BE2C (cell line): ENCODE results near the gene CDAN1.
A peak's percentile ranks its signal among the peaks of the same experiment; 100 is the strongest.

ENCODE experiments used
- DNase-seq: peaks from one replicate; pipeline ENCODE4 v3.0.0-alpha.2; 2020
- H3K27me3 ChIP-seq: fragments of 250-450 bp; sonication (Bioruptor Pico); 2 replicates; pipeline ENCODE4 v1.5.1; 2020; ENCODE audit warnings: mild to moderate bottlenecking
- H3K36me3 ChIP-seq: fragments of 250-450 bp; sonication (Bioruptor Pico); 2 replicates; pipeline ENCODE4 v1.5.1; 2020; ENCODE audit warnings: mild to moderate bottlenecking
- H3K4me1 ChIP-seq: fragments of 250-450 bp; sonication (Bioruptor Pico); 2 replicates; pipeline ENCODE4 v1.5.1; 2020
- H3K4me3 ChIP-seq: 2 replicates; pipeline ENCODE4 v1.5.1; 2011; ENCODE audit warnings: low read depth, low read length
- H3K9me3 ChIP-seq: fragments of 250-450 bp; sonication (Bioruptor Pico); 2 replicates; pipeline ENCODE4 v1.5.1; 2020
- TF ChIP-seq, protein P1 (sequence below): IDR thresholded peaks from 2 replicates; pipeline ENCODE4 v1.5.1; 2012; ENCODE audit warnings: mild to moderate bottlenecking, low read depth, low read length

Gene CDAN1

DNA sequence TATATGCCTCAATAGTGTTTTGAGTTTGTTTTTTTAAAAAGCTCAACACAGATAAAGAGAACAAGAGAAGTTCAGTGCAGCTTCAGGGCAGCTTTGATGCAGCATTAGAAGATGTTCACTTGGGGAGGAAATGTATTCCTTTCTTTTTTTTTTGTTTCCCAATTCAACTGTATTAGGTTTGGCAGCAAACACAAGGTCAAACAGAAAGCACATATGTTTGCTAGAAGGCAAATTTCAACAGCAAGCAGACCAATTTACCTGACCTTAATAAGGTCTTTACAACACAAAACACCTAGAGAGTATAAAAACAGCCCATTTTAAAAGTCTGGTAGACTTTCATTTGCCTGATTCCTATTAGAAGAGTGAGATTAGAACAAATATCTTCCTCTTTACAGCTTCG lies 7.3 kb upstream of the CDAN1 start:
- Histone ChIP-seq H3K4me1 (peaks cover 25% of the 10 kb centered on the region), H3K36me3 (no peaks in the 10 kb centered on the region), H3K9me3 (no peaks in the 10 kb centered on the region), H3K27me3 (no peaks in the 10 kb centered on the region), H3K4me3 (no peak overlapping the region)
- TF ChIP-seq, protein P1, sequence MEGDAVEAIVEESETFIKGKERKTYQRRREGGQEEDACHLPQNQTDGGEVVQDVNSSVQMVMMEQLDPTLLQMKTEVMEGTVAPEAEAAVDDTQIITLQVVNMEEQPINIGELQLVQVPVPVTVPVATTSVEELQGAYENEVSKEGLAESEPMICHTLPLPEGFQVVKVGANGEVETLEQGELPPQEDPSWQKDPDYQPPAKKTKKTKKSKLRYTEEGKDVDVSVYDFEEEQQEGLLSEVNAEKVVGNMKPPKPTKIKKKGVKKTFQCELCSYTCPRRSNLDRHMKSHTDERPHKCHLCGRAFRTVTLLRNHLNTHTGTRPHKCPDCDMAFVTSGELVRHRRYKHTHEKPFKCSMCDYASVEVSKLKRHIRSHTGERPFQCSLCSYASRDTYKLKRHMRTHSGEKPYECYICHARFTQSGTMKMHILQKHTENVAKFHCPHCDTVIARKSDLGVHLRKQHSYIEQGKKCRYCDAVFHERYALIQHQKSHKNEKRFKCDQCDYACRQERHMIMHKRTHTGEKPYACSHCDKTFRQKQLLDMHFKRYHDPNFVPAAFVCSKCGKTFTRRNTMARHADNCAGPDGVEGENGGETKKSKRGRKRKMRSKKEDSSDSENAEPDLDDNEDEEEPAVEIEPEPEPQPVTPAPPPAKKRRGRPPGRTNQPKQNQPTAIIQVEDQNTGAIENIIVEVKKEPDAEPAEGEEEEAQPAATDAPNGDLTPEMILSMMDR = no peak
- no peak for DNase-seq

DNA sequence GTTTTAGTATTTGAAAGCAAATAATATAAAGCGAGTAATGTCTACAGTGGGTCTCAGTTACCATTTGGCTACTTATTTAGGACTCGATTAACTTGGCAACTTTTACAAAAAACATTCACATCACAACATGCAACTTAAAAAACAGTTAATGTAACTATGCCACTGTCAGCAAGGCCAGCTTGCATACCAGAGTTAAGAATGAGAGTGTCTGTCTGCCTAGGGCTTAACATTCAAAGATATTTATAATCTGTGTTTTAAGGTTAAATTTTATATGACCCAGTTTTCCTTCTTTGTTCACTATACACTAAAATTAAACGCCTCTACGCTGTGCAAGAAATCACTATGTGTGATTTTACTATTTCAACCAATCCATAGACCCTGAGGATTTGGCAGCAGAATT lies 5.2 kb upstream of the CDAN1 start:
- Histone ChIP-seq H3K36me3 (no peaks in the 10 kb centered on the region), H3K4me1 (peaks cover 23% of the 10 kb centered on the region), H3K4me3 (no peak overlapping the region), H3K27me3 (no peaks in the 10 kb centered on the region), H3K9me3 (no peaks in the 10 kb centered on the region)
- TF ChIP-seq, protein P1 = no peak
- DNase-seq = no peak

DNA sequence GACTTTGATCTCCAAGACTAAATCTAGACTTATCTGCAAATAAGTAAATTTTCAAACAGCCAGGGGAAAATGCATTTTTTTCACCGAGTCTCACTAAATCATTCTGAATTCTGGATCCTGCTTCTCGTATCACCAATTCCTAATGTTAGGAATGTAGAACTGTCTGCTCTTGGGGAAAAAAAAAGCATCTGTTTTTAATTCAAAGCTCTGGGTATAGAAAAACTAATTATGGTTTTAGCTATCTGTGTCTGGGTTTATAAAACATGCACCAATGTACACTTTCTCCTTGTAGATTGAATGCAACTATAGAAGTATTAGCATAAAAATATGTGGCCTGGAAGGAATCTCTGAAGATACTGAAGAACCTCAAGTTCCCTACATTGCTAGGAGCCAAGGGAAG lies 4.8 kb upstream of the CDAN1 start:
- no peaks in the 10 kb centered on the region for H3K36me3 ChIP-seq
- H3K4me3 ChIP-seq = no peak overlapping the region
- no peaks in the 10 kb centered on the region for H3K9me3 ChIP-seq
- H3K27me3 ChIP-seq = no peaks in the 10 kb centered on the region
- H3K4me1 ChIP-seq = peaks cover 23% of the 10 kb centered on the region
- no peak for DNase-seq
- TF ChIP-seq, protein P1 = 0 out of 2 replicates have a peak, but pooled peaks have one; percentile 2

DNA sequence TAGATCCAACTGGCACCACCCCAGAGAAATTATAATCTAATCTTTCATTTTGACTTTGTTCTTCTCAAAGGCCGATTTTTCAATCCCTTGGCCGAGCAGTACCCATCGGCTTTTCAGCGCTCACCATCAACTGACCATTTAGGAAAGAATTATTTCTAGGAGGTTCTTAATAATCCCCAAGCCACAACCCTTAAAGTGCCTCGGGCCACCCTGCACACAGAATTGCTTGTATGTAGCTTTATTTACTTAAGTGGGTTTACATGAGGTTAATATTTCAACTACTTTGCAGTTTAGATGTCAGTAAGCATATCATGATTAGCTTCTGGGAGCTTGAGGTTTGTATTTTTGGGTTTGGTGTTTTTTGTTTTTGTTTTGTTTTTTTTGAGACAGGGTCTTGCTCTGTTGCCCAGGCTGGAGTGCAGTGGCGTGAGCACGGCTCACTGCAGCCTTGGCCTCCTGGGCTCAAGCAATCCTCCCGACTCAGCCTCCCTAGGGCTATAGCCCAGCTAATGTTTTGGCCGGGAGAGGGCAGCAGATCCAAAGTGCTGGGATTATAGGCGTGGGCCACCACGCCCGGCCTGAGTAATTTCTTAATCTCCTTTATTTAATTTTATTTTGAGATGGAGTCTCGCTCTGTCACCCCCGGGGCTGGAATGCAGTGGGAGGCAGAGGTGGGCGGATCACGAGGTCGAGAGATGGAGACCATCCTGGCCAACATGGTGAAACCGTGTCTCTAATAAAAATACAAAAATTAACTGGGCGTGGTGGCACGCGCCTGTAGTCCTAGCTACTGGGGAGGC lies 801 bp upstream of the CDAN1 start:
- H3K27me3 ChIP-seq = no peaks in the 10 kb centered on the region
- no peaks in the 10 kb centered on the region for H3K9me3 ChIP-seq
- peaks cover 9% of the 10 kb centered on the region for H3K36me3 ChIP-seq
- TF ChIP-seq, protein P1 = peak; percentile 46
- H3K4me3 ChIP-seq = peak overlapping the region; percentile 70
- peak; percentile 34 for DNase-seq
- peaks cover 23% of the 10 kb centered on the region for H3K4me1 ChIP-seq

DNA sequence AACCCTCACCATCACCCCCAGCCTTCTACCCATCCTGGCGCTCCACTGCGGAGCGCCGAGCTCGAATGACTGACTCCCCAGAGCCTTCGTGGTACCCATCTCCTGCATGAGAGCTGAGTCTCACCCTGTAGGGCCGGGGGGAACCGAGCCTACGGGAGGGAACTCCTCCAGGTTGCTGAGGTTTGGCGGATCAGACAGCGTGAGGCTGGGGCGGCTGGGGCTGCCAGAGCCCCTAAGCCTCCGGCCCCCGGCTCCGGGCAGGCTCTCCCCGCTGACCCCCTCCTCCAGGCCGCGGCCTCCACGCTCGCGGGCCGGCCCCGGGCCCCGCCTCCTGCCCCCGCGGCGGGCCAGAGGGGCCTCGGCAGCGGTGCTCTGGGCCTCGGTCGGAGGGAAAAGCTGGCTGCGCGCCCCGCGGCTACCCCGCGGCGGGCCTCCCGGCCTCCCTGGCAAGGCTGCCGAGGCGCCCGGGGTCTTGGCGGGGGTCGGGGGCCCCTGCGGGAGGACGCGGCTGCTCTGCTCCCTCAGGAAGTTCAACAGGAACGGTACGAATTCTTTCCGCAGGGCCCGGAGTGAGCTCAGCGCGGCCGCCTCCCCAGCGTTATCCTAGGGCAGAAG lies 643 bp downstream of the CDAN1 start:
- no peak for DNase-seq
- Histone ChIP-seq H3K27me3 (no peaks in the 10 kb centered on the region), H3K9me3 (no peaks in the 10 kb centered on the region), H3K36me3 (peaks cover 23% of the 10 kb centered on the region), H3K4me1 (peaks cover 13% of the 10 kb centered on the region), H3K4me3 (peak overlapping the region; percentile 70)
- TF ChIP-seq, protein P1 = no peak

DNA sequence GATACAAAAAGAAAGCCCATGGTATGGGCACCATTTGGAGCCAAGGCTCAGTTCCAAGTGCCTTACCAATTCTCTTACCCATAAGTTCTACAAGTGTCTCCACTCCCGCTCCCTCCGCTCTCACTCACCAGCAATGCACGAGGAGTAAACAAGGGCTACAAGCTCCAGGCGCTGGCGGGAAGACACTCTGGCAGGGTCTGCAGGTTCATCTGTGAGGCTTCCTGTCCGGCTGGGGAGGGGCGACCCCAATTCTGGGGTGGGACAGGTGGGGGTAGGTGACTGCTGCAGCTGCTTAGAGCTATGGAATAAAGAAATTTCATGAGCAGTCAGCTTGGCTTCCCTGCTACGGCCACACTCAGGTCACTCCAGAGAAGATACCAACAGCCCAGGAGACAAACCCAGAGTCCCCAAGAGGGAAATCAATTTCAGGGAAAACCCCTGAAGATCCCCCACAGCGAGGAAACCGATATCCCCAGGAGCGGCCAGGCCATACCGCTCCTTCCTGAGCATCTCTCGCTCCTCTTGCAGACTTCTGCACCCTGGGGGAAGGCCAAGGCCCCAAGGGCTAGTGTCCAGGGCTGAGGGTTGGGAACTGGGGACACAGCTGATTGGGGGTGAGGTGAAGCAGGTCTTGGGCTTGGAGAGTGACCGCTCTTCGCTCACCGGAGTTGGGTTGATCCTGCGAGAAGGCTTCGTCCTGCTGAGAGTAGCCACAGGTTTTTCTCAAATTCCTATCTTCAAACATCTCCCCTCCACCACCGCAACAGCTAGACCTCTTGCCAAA lies 1.4 kb downstream of the CDAN1 start:
- DNase-seq = no peak
- H3K9me3 ChIP-seq = no peaks in the 10 kb centered on the region
- peak overlapping the region; percentile 70 for H3K4me3 ChIP-seq
- TF ChIP-seq, protein P1 = no peak
- peaks cover 10% of the 10 kb centered on the region for H3K4me1 ChIP-seq
- H3K36me3 ChIP-seq = peaks cover 30% of the 10 kb centered on the region
- H3K27me3 ChIP-seq = no peaks in the 10 kb centered on the region
